ENCODE data around the gene OLFM2.

Gene OLFM2

GRCh38 chr19:9943744-9944143 is 7.4 kb upstream of the OLFM2 start:
- no peak overlapping the region for H3K4me3 ChIP-seq (ENCODE audit: low read length)
- no peak for DNase-seq (ENCODE audit: low read depth, low spot score)
- H3K9me3 ChIP-seq (ENCODE audit: control insufficient read depth, insufficient read depth, low read length): no peaks in the 10 kb centered on the region
- no peaks in the 10 kb centered on the region for H3K27me3 ChIP-seq (ENCODE audit: control insufficient read depth, insufficient read depth, low read length)
- no peak overlapping the region for H3K27ac ChIP-seq (ENCODE audit: low read length)
- no peaks in the 10 kb centered on the region for H3K36me3 ChIP-seq (ENCODE audit: control insufficient read depth, insufficient read depth, low read length)
- peaks cover 4% of the 10 kb centered on the region; the same call in 1 of the 2 replicates for H3K4me1 ChIP-seq (ENCODE audit: control insufficient read depth, insufficient read depth, low read length)
- no CpG with 5 or more reads among the region's 6 CpGs for WGBS (ENCODE audit: insufficient coverage, insufficient read length)

GRCh38 chr19:9941671-9942070 is 5.4 kb upstream of the OLFM2 start:
- Histone ChIP-seq H3K36me3 (ENCODE audit: control insufficient read depth, insufficient read depth, low read length) (no peaks in the 10 kb centered on the region), H3K27me3 (ENCODE audit: control insufficient read depth, insufficient read depth, low read length) (no peaks in the 10 kb centered on the region), H3K27ac (ENCODE audit: low read length) (no peak overlapping the region), H3K4me1 (ENCODE audit: control insufficient read depth, insufficient read depth, low read length) (peaks cover 4% of the 10 kb centered on the region; the same call in 1 of the 2 replicates), H3K4me3 (ENCODE audit: low read length) (no peak overlapping the region), H3K9me3 (ENCODE audit: control insufficient read depth, insufficient read depth, low read length) (no peaks in the 10 kb centered on the region)
- DNase-seq (ENCODE audit: low read depth, low spot score): no peak
- WGBS (ENCODE audit: insufficient coverage, insufficient read length): no CpG with 5 or more reads among the region's 1 CpG

GRCh38 chr19:9941231-9941630 is 4.9 kb upstream of the OLFM2 start:
- Histone ChIP-seq H3K27me3 (ENCODE audit: control insufficient read depth, insufficient read depth, low read length) (no peaks in the 10 kb centered on the region), H3K27ac (ENCODE audit: low read length) (no peak overlapping the region), H3K4me1 (ENCODE audit: control insufficient read depth, insufficient read depth, low read length) (peaks cover 4% of the 10 kb centered on the region; the same call in 1 of the 2 replicates), H3K36me3 (ENCODE audit: control insufficient read depth, insufficient read depth, low read length) (no peaks in the 10 kb centered on the region), H3K4me3 (ENCODE audit: low read length) (no peak overlapping the region), H3K9me3 (ENCODE audit: control insufficient read depth, insufficient read depth, low read length) (no peaks in the 10 kb centered on the region)
- no peak for DNase-seq (ENCODE audit: low read depth, low spot score)
- no CpG with 5 or more reads among the region's 1 CpG for WGBS (ENCODE audit: insufficient coverage, insufficient read length)

- H3K27me3 ChIP-seq (ENCODE audit: control insufficient read depth, insufficient read depth, low read length): no peaks in the 10 kb centered on the region
- no CpG with 5 or more reads among the region's 2 CpGs for WGBS (ENCODE audit: insufficient coverage, insufficient read length)
- H3K4me3 ChIP-seq (ENCODE audit: low read length): no peak overlapping the region
- H3K36me3 ChIP-seq (ENCODE audit: control insufficient read depth, insufficient read depth, low read length): no peaks in the 10 kb centered on the region
- DNase-seq (ENCODE audit: low read depth, low spot score): no peak
- no peak overlapping the region for H3K27ac ChIP-seq (ENCODE audit: low read length)
- H3K9me3 ChIP-seq (ENCODE audit: control insufficient read depth, insufficient read depth, low read length): no peaks in the 10 kb centered on the region
- peaks cover 4% of the 10 kb centered on the region; the same call in 1 of the 2 replicates for H3K4me1 ChIP-seq (ENCODE audit: control insufficient read depth, insufficient read depth, low read length)
Observed at GRCh38 chr19:9940778-9941177, 4.5 kb upstream of the OLFM2 start.

- DNase-seq (ENCODE audit: low read depth, low spot score): no peak
- Histone ChIP-seq H3K4me3 (ENCODE audit: low read length) (no peak overlapping the region), H3K27ac (ENCODE audit: low read length) (no peak overlapping the region), H3K9me3 (ENCODE audit: control insufficient read depth, insufficient read depth, low read length) (no peaks in the 10 kb centered on the region), H3K27me3 (ENCODE audit: control insufficient read depth, insufficient read depth, low read length) (no peaks in the 10 kb centered on the region), H3K36me3 (ENCODE audit: control insufficient read depth, insufficient read depth, low read length) (no peaks in the 10 kb centered on the region), H3K4me1 (ENCODE audit: control insufficient read depth, insufficient read depth, low read length) (no peaks in the 10 kb centered on the region)
- no CpG with 5 or more reads among the region's 3 CpGs for WGBS (ENCODE audit: insufficient coverage, insufficient read length)
Observed at GRCh38 chr19:9939301-9939913, 3.1 kb upstream of the OLFM2 start.

- WGBS (ENCODE audit: insufficient coverage, insufficient read length): no CpG with 5 or more reads among the region's 20 CpGs
- H3K4me3 ChIP-seq (ENCODE audit: low read length): peak overlapping the region; percentile 40; the same call in 1 of the 2 replicates
- no peak overlapping the region for H3K27ac ChIP-seq (ENCODE audit: low read length)
Observed at GRCh38 chr19:9937001-9937411, 691 bp upstream of the OLFM2 start.

GRCh38 chr19:9935506-9936325 is 599 bp downstream of the OLFM2 start:
- Histone ChIP-seq H3K4me3 (ENCODE audit: low read length) (peak overlapping the region; percentile 90), H3K27ac (ENCODE audit: low read length) (no peak overlapping the region), H3K9me3 (ENCODE audit: control insufficient read depth, insufficient read depth, low read length) (no peaks in the 10 kb centered on the region), H3K27me3 (ENCODE audit: control insufficient read depth, insufficient read depth, low read length) (no peaks in the 10 kb centered on the region), H3K36me3 (ENCODE audit: control insufficient read depth, insufficient read depth, low read length) (no peaks in the 10 kb centered on the region), H3K4me1 (ENCODE audit: control insufficient read depth, insufficient read depth, low read length) (0 out of 2 replicates have a peak, but pooled peaks cover 2% of the 10 kb centered on the region)
- no peak for DNase-seq (ENCODE audit: low read depth, low spot score)
- no CpG with 5 or more reads among the region's 44 CpGs for WGBS (ENCODE audit: insufficient coverage, insufficient read length)

More at GRCh38 chr19:9937001-9937411, 691 bp upstream of the OLFM2 start:
- Histone ChIP-seq H3K36me3 (ENCODE audit: control insufficient read depth, insufficient read depth, low read length) (no peaks in the 10 kb centered on the region), H3K27me3 (ENCODE audit: control insufficient read depth, insufficient read depth, low read length) (no peaks in the 10 kb centered on the region), H3K9me3 (ENCODE audit: control insufficient read depth, insufficient read depth, low read length) (no peaks in the 10 kb centered on the region), H3K4me1 (ENCODE audit: control insufficient read depth, insufficient read depth, low read length) (0 out of 2 replicates have a peak, but pooled peaks cover 2% of the 10 kb centered on the region)
- DNase-seq (ENCODE audit: low read depth, low spot score): no peak

GRCh38 chr19:9934132-9934950 is 2.0 kb downstream of the OLFM2 start:
- H3K4me1 ChIP-seq (ENCODE audit: control insufficient read depth, insufficient read depth, low read length): 0 out of 2 replicates have a peak, but pooled peaks cover 2% of the 10 kb centered on the region
- peak; percentile 50 for DNase-seq (ENCODE audit: low read depth, low spot score)
- no CpG with 5 or more reads among the region's 23 CpGs for WGBS (ENCODE audit: insufficient coverage, insufficient read length)
- H3K27ac ChIP-seq (ENCODE audit: low read length): no peak overlapping the region
- no peak overlapping the region for H3K4me3 ChIP-seq (ENCODE audit: low read length)
- H3K36me3 ChIP-seq (ENCODE audit: control insufficient read depth, insufficient read depth, low read length): no peaks in the 10 kb centered on the region
- no peaks in the 10 kb centered on the region for H3K9me3 ChIP-seq (ENCODE audit: control insufficient read depth, insufficient read depth, low read length)
- H3K27me3 ChIP-seq (ENCODE audit: control insufficient read depth, insufficient read depth, low read length): no peaks in the 10 kb centered on the region

GRCh38 chr19:9932835-9933234 is 3.5 kb downstream of the OLFM2 start:
- no CpG with 5 or more reads among the region's 4 CpGs for WGBS (ENCODE audit: insufficient coverage, insufficient read length)
- 0 out of 2 replicates have a peak, but pooled peaks cover 2% of the 10 kb centered on the region for H3K4me1 ChIP-seq (ENCODE audit: control insufficient read depth, insufficient read depth, low read length)
- no peaks in the 10 kb centered on the region for H3K9me3 ChIP-seq (ENCODE audit: control insufficient read depth, insufficient read depth, low read length)
- no peak overlapping the region for H3K27ac ChIP-seq (ENCODE audit: low read length)
- no peaks in the 10 kb centered on the region for H3K36me3 ChIP-seq (ENCODE audit: control insufficient read depth, insufficient read depth, low read length)
- DNase-seq (ENCODE audit: low read depth, low spot score): no peak
- H3K4me3 ChIP-seq (ENCODE audit: low read length): no peak overlapping the region
- no peaks in the 10 kb centered on the region for H3K27me3 ChIP-seq (ENCODE audit: control insufficient read depth, insufficient read depth, low read length)

GRCh38 chr19:9931629-9932028 is 4.7 kb downstream of the OLFM2 start:
- no peaks in the 10 kb centered on the region for H3K9me3 ChIP-seq (ENCODE audit: control insufficient read depth, insufficient read depth, low read length)
- no peaks in the 10 kb centered on the region for H3K36me3 ChIP-seq (ENCODE audit: control insufficient read depth, insufficient read depth, low read length)
- H3K27ac ChIP-seq (ENCODE audit: low read length): no peak overlapping the region
- no peaks in the 10 kb centered on the region for H3K27me3 ChIP-seq (ENCODE audit: control insufficient read depth, insufficient read depth, low read length)
- DNase-seq (ENCODE audit: low read depth, low spot score): no peak
- whole genome bisulfite sequencing (ENCODE audit: insufficient coverage, insufficient read length): no CpG with 5 or more reads among the region's 1 CpG
- 0 out of 2 replicates have a peak, but pooled peaks cover 2% of the 10 kb centered on the region for H3K4me1 ChIP-seq (ENCODE audit: control insufficient read depth, insufficient read depth, low read length)
- no peak overlapping the region for H3K4me3 ChIP-seq (ENCODE audit: low read length)
